GM19328 (cell line): Measurements from ENCODE around the gene CORIN.
"Not testable (repeated sequence)": the region's sequence is repeated elsewhere in the genome, so short reads cannot be mapped to it uniquely, and the experiment has no call there.

ENCODE experiments used
- ATAC-seq: cut with Tn5 transposase; IDR thresholded peaks from one replicate; pipeline ENCODE4 v1.9.1; 2021; ENCODE audit warnings: mild to moderate bottlenecking, moderate library complexity; ENCODE audit not compliant: unreplicated experiment

The CORIN gene

GRCh38 chr4:47776353-47776752 is 61.5 kb downstream of the CORIN start:
- ATAC-seq: no peak

DNA sequence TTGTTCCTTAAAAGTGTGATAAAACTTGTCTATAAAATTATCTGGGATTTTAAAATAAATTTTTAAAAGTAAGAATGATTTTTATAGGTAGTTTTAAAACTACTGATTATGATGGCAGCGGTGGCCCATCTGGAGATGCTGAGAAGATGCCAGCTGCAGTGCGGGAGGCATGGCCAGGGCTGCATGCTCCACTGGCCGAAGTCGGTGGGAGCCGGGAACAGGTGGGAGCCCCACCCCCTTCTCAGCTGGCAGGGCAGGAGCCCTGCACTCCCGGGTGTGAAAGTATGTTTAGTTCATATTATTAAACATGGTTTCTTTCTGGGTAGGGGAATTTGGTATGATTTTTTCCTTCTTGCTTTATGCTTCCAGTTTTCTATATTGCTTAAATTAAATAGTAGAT is 63.8 kb downstream of the CORIN start:
- ATAC-seq: no peak

DNA sequence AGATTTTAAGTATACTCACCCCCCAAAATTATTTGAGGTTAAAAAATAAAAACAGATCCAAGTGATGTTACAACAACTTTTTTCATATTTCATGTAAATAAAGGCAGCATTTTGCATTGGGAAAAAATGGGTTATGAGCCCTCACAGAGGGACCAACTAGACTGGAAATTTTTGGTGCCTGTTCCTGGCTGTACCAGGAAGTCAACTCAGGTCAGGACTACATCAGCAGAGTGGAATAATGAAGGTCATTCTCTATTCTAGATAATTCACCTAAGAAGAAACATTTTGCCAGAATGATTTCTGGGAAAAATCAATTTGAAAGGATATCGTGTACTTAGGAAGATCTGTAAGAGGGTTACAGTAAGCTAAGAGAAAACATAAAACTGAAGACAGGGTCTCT is 66.8 kb downstream of the CORIN start:
- no peak for ATAC-seq

- ATAC-seq: not testable (repeated sequence)
Measured at GRCh38 chr4:47767956-47768355, 69.9 kb downstream of the CORIN start.

- no peak for ATAC-seq
Measured at GRCh38 chr4:47763279-47763678, 74.6 kb downstream of the CORIN start.

DNA sequence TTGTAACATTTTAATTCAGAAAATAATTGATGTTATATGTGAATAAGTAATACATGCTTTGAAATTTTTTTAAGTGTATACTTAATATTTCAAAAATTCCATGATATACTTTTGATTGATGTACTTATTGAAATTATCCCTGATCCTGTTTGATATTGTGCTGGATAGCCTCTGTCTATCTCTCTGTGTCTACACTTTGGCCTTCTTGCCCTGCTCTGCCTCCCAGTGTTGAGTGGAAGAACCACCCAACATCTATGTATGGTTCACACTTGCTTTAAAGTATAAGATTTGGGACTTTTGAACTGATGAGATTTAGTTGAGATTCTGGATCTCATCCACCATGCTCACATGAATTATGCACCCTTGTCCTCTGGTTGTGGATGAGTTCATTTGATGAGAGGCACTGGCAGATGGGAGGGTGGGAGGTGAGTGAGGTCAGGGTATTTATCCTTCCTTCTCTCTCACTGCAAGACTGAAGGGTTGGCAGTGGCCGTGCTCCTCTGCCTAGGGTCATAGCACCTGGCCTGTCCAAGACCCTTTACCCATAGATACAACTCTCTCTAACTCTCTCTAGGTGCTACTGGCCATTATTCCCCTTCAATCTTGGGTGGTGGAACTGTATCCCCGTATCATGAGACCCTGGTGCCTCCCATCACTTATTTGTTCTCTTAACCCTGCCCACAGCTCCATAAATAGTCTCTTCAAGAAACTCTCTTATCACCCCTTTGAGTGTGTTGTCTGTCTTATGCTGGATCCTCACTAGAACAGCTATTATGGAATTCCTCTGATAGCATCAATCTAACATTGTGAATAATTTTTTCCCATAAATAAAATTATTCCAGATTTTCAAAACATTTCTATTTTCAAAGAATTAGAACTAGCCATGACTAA is 75.2 kb downstream of the CORIN start:
- ATAC-seq: no peak

GRCh38 chr4:47753316-47753715 is 84.6 kb downstream of the CORIN start:
- ATAC-seq: not testable (repeated sequence)

GRCh38 chr4:47752214-47752613 is 85.7 kb downstream of the CORIN start:
- no peak for ATAC-seq

DNA sequence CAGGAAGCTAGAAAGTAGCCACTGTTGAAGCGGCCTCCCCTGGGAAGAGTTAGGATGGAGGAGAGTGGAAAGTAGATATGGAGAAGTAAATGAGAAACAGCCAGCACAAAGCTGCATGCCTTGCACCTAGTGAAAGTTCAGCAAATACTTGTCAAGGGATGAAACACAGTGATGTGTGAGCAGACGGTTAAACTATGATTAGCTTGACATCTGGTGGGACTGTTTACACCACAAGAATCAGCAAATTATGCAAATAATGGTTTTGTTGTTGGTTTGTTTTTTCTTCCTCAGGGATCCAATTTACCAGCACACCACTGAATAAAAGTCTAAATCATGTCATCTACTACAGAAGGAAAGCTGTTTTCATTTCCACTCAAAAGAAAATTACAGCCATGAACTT is 87.1 kb downstream of the CORIN start:
- no peak for ATAC-seq

GRCh38 chr4:47749858-47750257 is 88.0 kb downstream of the CORIN start:
- ATAC-seq: no peak

- ATAC-seq: no peak
Measured at GRCh38 chr4:47749060-47749459, 88.8 kb downstream of the CORIN start.

- ATAC-seq: no peak
Measured at GRCh38 chr4:47747846-47748494, 89.9 kb downstream of the CORIN start.

DNA sequence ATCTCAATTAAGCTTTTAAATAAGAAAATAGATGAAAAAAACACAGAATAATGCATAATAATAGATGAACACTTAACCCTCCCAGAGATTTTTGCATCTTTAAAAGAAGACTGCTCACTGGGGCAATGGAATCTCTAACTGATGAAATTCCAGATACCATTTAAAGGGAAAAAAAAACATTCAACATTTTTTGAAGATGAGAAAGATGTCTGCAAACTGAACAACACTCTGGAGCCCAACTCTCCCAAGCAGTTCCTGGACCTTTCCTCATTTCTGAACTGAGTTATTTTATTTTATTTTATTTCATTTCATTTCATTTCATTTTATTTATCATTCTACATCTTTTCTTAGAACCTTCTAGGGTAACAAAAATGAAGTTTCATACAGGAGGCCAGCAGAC is 90.7 kb downstream of the CORIN start:
- ATAC-seq: no peak

- ATAC-seq: no peak
Measured at GRCh38 chr4:47746122-47746521, 91.7 kb downstream of the CORIN start.

DNA sequence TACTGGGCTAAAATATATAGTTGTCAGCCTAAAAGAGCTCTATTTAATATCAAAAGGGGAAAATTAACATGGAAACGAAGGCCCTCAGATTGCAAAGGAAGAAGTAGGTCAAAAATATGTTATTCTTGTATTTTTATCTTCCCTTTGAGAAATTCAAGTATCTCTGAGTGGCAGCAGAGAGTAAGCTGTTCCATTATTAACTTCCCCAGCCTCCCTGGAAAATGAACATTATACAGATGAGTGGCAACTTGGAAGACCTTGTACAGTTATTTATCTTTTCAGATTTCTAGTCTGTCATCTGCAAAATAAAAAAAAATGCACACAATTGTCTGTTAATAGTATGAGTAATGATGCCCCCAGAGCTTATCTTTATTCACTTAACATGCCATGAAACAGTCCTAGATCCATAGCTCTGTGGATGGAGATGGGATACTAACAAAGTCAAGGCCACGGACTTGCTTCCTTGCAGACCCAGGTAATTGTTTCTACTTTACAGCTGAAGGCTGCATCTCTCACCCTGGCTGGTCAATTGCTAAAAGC is 93.0 kb downstream of the CORIN start:
- ATAC-seq: no peak

GRCh38 chr4:47744253-47744652 is 93.6 kb downstream of the CORIN start:
- ATAC-seq: no peak

DNA sequence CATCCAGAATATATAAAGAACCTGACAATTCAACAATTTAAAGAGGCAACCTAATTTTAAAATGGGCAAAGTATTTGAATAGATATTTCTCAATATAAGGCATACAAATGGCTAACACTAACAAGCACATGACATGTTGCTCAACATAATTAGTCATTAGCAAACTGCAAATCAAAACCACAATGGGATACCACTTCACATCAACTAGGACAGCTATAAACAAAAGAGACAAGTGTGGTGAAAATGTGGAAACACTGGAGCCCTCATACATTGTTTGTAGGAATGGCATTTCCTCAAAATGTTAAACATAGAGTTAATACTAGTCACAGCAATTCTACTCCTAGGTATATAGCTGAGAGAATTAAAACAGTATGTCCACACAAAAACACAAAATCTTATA is 96.7 kb downstream of the CORIN start:
- no peak for ATAC-seq

- no peak for ATAC-seq
Measured at GRCh38 chr4:47737326-47737725, 100.5 kb downstream of the CORIN start.

GRCh38 chr4:47736555-47736954 is 101.3 kb downstream of the CORIN start:
- no peak for ATAC-seq

GRCh38 chr4:47736146-47736545 is 101.7 kb downstream of the CORIN start:
- ATAC-seq: no peak

GRCh38 chr4:47733302-47734175 is 104.3 kb downstream of the CORIN start:
- no peak for ATAC-seq
